K562 (cell line): ENCODE measurements around the gene GIPC3. TPM values are rescaled to one million over a fixed set of nuclear protein-coding genes. Genes with fewer than 3 reads are reported as not detected.

Source experiments
- CREBBP ChIP-seq: IDR thresholded peaks from one replicate; pipeline ENCODE4 v1.6.1; 2012; ENCODE audit warnings: low read depth, mild to moderate bottlenecking, control low read depth, inconsistent platforms, low read length
- EZH2 ChIP-seq: IDR thresholded peaks from 2 replicates; pipeline ENCODE4 v1.6.1; 2012; ENCODE audit warnings: low read depth, mild to moderate bottlenecking, inconsistent platforms, low read length, borderline replicate concordance
- FOXK2 ChIP-seq, 2 experiments: fragments of 450-650 bp; IDR thresholded peaks in 1 of 2; conservative IDR thresholded peaks in 1 of 2; 2 replicates each; pipeline ENCODE4 v1.6.1; 2016; ENCODE audit warnings: low read depth in 2 of 2, mild to moderate bottlenecking in 1 of 2
- HNRNPUL1 ChIP-seq: fragments of 200-400 bp; formaldehyde crosslinking; IDR thresholded peaks from 2 replicates; pipeline ENCODE4 v1.6.1; 2017; ENCODE audit warnings: low read length
- KLF6 ChIP-seq: fragments of 250-450 bp; sonication (Bioruptor Pico); IDR thresholded peaks from 2 replicates; pipeline ENCODE4 v1.4.0; 2020; ENCODE audit warnings: mild to moderate bottlenecking, moderate library complexity, borderline replicate concordance
- L3MBTL2 ChIP-seq: fragments of 450-650 bp; IDR thresholded peaks from 2 replicates; pipeline ENCODE4 v1.6.1; 2016; ENCODE audit warnings: mild to moderate bottlenecking, moderate library complexity
- MTA2 ChIP-seq: fragments of 450-650 bp; IDR thresholded peaks from 2 replicates; pipeline ENCODE4 v1.6.1; 2016; ENCODE audit warnings: low read depth
- NR3C1 ChIP-seq: sonication (generic); formaldehyde crosslinking; IDR thresholded peaks from 2 replicates; pipeline ENCODE4 v1.8.1; 2022; ENCODE audit warnings: missing genetic modification reagents
- POLR2AphosphoS2 ChIP-seq: IDR thresholded peaks from 2 replicates; pipeline ENCODE4 v1.6.1; 2012; ENCODE audit warnings: low read length, improper control_type of control experiment
- POLR2AphosphoS5 ChIP-seq: IDR thresholded peaks from 2 replicates; pipeline ENCODE4 v1.6.1; 2011; ENCODE audit warnings: mild to moderate bottlenecking, low read depth, low read length, moderate library complexity; ENCODE audit not compliant: control insufficient read depth, insufficient read depth
- RB1 ChIP-seq: fragments of 450-650 bp; IDR thresholded peaks from 2 replicates; pipeline ENCODE4 v1.6.1; 2017; ENCODE audit warnings: low read depth, mild to moderate bottlenecking
- SRSF3 ChIP-seq: fragments of 200-400 bp; formaldehyde crosslinking; IDR thresholded peaks from 2 replicates; pipeline ENCODE4 v1.6.1; 2016; ENCODE audit warnings: mild to moderate bottlenecking, low read length, moderate library complexity; ENCODE audit not compliant: insufficient read depth
- TCF7 ChIP-seq: sonication (generic); IDR thresholded peaks from 2 replicates; pipeline ENCODE4 v1.6.1; 2016; ENCODE audit warnings: antibody characterized with exemption, borderline replicate concordance
- XRCC3 ChIP-seq: fragments of 450-650 bp; IDR thresholded peaks from 2 replicates; pipeline ENCODE4 v1.6.1; 2017; ENCODE audit warnings: mild to moderate bottlenecking, moderate library complexity
- ZFP30 ChIP-seq: fragments of 250-450 bp; sonication (Bioruptor Pico); IDR thresholded peaks from 2 replicates; pipeline ENCODE4 v1.8.0; 2022; ENCODE audit warnings: moderate library complexity, mild to moderate bottlenecking, inconsistent platforms, borderline replicate concordance
- ZNF140 ChIP-seq: fragments of 250-450 bp; sonication (Bioruptor Pico); IDR thresholded peaks from 2 replicates; pipeline ENCODE4 v1.8.0; 2021; ENCODE audit warnings: moderate library complexity, mild to moderate bottlenecking, inconsistent platforms
- ZNF586 ChIP-seq: fragments of 450-650 bp; formaldehyde crosslinking; conservative IDR thresholded peaks from 2 replicates; pipeline ENCODE4 v1.4.0; 2020; ENCODE audit warnings: mild to moderate bottlenecking, moderate library complexity
- ZNF707 ChIP-seq: fragments of 250-450 bp; sonication (Bioruptor Pico); conservative IDR thresholded peaks from 2 replicates; pipeline ENCODE4 v1.8.0; 2022; ENCODE audit warnings: inconsistent platforms, mild to moderate bottlenecking, moderate library complexity
- polyA plus RNA-seq, 8 experiments: library from polyadenylated mRNA; depleted of rRNA in 4 of 8; stranded (reverse) in 5 of 8; unstranded in 3 of 8; fragments of >200 nt; fragmentation: Nextera tagmentation in 2 of 8; fragmentation: Illumina TruSeq in 1 of 8; extraction: Ambion mirVana in 2 of 8; extraction: Trizol in 1 of 8; gene quantifications; 2 replicates each; pipeline versions ENCODE4 v1.2.1 to v1.2.3, GENCODE V29; 2011 to 2014; ENCODE audit warnings: inconsistent platforms in 1 of 8, missing spikeins in 1 of 8
- total RNA-seq, 7 experiments: library from RNA; depleted of rRNA in 6 of 7; stranded (reverse); fragments of >200 nt in 6 of 7; fragmentation: Illumina TruSeq in 2 of 7; extraction: Trizol in 2 of 7; gene quantifications; 2 replicates each; pipeline versions ENCODE4 v1.2.1 to v1.2.3, GENCODE V29; 2011 to 2021; ENCODE audit warnings: low replicate concordance in 1 of 7
- TF ChIP-seq, protein P1 (sequence below): fragments of 450-650 bp; conservative IDR thresholded peaks from 2 replicates; pipeline ENCODE4 v1.6.1; 2016; ENCODE audit warnings: missing genetic modification characterization, low read depth, mild to moderate bottlenecking, control low read depth, missing compliant biosample characterization
- TF ChIP-seq, protein P2 (sequence below), 2 experiments: fragments of 450-650 bp; conservative IDR thresholded peaks; 2 replicates each; pipeline ENCODE4 v1.6.1; 2017; ENCODE audit warnings: mild to moderate bottlenecking in 2 of 2, moderate library complexity in 2 of 2
- TF ChIP-seq, protein P3 (sequence below): sonication (generic); formaldehyde crosslinking; IDR thresholded peaks from 2 replicates; pipeline ENCODE4 v1.8.0; 2022; ENCODE audit warnings: missing genetic modification reagents, mild to moderate bottlenecking, moderate library complexity, borderline replicate concordance
- TF ChIP-seq, protein P4 (sequence below): IDR thresholded peaks from 3 replicates; pipeline ENCODE4 v1.6.1; 2011; ENCODE audit warnings: borderline replicate concordance, mild to moderate bottlenecking; ENCODE audit not compliant: insufficient read length, insufficient read depth
- TF ChIP-seq, protein P5 (sequence below): fragments of 250-450 bp; sonication (Bioruptor Pico); IDR thresholded peaks from 2 replicates; pipeline ENCODE4 v1.9.0; 2021; ENCODE audit warnings: mild to moderate bottlenecking

The GIPC3 gene
- total and polyA plus RNA-seq, 9 of the 15 experiments (the other 6 are each of a cell fraction or from before 2014, with no cell fraction given): 0.03 to 3.6 (median 1.5) TPM; not detected in 1

DNA sequence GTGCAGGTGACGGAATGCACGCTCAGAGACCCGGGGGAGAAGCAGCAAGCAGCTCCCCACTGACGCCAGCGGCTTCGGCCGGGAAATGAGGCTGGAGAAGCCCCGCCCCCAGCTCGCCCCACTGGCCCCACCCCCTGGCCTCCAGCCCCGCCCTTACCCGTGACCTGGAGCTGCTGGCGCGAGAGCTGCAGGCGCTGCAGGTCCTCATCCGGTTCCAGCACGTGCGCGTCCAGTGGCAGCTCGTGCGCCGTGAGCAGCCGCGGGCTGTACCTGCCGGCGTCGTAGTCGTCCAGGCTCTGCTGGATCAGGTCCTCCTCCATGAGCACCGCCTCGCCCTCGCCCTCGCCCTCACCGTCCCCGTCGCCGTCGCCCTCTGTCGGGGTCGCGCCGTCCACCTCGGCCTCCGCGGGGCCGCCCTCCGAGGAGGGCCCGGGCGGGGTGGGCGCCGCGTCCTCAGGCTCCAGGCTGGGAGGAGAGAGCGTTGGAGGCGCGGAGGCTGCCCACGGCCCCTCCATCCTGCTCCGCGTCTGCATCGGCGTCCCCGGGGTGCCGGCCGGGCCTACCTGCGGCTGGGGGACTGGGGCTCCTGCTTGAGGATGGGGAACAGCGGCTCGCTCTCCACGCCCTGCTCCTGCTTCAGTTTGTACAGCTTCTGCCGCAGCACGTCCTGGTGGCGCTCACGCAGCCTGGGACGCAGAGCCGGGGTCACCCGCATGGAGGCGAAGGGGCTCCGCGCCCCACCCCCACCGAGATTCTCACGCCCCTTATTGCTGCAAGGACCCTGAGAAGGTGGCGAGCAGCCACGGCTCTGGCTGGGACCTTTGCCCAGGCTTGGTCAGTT, 27.8 kb downstream of the GIPC3 start (continued):
- TF ChIP-seq, protein P1, sequence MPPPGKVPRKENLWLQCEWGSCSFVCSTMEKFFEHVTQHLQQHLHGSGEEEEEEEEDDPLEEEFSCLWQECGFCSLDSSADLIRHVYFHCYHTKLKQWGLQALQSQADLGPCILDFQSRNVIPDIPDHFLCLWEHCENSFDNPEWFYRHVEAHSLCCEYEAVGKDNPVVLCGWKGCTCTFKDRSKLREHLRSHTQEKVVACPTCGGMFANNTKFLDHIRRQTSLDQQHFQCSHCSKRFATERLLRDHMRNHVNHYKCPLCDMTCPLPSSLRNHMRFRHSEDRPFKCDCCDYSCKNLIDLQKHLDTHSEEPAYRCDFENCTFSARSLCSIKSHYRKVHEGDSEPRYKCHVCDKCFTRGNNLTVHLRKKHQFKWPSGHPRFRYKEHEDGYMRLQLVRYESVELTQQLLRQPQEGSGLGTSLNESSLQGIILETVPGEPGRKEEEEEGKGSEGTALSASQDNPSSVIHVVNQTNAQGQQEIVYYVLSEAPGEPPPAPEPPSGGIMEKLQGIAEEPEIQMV: no peak
- TF ChIP-seq ZNF707 (CRISPR knock-in tag) (no peak), MTA2 (no peak), TCF7 (no peak), ZNF586 (CRISPR knock-in tag) (no peak), XRCC3 (no peak), EZH2 (no peak), SRSF3 (no peak), CREBBP (no peak), ZFP30 (CRISPR knock-in tag) (no peak), L3MBTL2 (peak; percentile 99), RB1 (peak; percentile 54; the same call in 1 of the 2 replicates), POLR2AphosphoS2 (peak; percentile 72; the same call in 1 of the 2 replicates), KLF6 (CRISPR knock-in tag) (no peak), ZNF140 (CRISPR knock-in tag) (no peak), NR3C1 (CRISPR knock-in tag) (no peak), POLR2AphosphoS5 (no peak), FOXK2 (conservative IDR thresholded peaks at IDR 0.05 in 1 of 2, IDR thresholded peaks at IDR 0.05 in 1 of 2; ENCODE audit: low read depth in 2 of 2) (no peak), HNRNPUL1 (no peak)
- TF ChIP-seq, protein P2, sequence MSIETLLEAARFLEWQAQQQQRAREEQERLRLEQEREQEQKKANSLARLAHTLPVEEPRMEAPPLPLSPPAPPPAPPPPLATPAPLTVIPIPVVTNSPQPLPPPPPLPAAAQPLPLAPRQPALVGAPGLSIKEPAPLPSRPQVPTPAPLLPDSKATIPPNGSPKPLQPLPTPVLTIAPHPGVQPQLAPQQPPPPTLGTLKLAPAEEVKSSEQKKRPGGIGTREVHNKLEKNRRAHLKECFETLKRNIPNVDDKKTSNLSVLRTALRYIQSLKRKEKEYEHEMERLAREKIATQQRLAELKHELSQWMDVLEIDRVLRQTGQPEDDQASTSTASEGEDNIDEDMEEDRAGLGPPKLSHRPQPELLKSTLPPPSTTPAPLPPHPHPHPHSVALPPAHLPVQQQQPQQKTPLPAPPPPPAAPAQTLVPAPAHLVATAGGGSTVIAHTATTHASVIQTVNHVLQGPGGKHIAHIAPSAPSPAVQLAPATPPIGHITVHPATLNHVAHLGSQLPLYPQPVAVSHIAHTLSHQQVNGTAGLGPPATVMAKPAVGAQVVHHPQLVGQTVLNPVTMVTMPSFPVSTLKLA (conservative IDR thresholded peaks at IDR 0.05): peak in 1 of 2 experiments; percentile 58; a peak in 2 of 4 replicates
- TF ChIP-seq, protein P3, sequence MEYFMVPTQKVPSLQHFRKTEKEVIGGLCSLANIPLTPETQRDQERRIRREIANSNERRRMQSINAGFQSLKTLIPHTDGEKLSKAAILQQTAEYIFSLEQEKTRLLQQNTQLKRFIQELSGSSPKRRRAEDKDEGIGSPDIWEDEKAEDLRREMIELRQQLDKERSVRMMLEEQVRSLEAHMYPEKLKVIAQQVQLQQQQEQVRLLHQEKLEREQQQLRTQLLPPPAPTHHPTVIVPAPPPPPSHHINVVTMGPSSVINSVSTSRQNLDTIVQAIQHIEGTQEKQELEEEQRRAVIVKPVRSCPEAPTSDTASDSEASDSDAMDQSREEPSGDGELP (CRISPR knock-in tag): no peak
- TF ChIP-seq, protein P4, sequence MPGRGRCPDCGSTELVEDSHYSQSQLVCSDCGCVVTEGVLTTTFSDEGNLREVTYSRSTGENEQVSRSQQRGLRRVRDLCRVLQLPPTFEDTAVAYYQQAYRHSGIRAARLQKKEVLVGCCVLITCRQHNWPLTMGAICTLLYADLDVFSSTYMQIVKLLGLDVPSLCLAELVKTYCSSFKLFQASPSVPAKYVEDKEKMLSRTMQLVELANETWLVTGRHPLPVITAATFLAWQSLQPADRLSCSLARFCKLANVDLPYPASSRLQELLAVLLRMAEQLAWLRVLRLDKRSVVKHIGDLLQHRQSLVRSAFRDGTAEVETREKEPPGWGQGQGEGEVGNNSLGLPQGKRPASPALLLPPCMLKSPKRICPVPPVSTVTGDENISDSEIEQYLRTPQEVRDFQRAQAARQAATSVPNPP: no peak
- TF ChIP-seq, protein P5, sequence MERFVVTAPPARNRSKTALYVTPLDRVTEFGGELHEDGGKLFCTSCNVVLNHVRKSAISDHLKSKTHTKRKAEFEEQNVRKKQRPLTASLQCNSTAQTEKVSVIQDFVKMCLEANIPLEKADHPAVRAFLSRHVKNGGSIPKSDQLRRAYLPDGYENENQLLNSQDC (CRISPR knock-in tag): no peak
